ENCODE data around the gene IL7R. TPM values are rescaled to one million over a fixed set of nuclear protein-coding genes. Genes with fewer than 3 reads are reported as not detected.

Gene IL7R
- total and polyA plus RNA-seq, 8 donors, result 2.2 to 124 (median 7.5) TPM

GRCh38 chr5:35859101-35859661 lies 2.5 kb downstream of the IL7R start:
- no peaks in the 10 kb centered on the region for H3K27me3 ChIP-seq
- intact Hi-C loops (cut with DNase I; ENCODE audit: low total_unique reads), result no loop called here
- no peaks in the 10 kb centered on the region for H3K4me1 ChIP-seq
- H3K27ac ChIP-seq, result peak overlapping the region in 4 of 5 donors; percentile 0 to 26 (median 12)
- no peaks in the 10 kb centered on the region for H3K9me3 ChIP-seq
- H3K4me3 ChIP-seq, result peak overlapping the region in 3 of 4 donors; percentile 14 to 16 (median 16)
- no peak for TF ChIP-seq POLR2AphosphoS5 (IDR thresholded peaks at IDR 0.05)
- no peak for TF ChIP-seq EP300 (IDR thresholded peaks at IDR 0.05)
- no peak for TF ChIP-seq POLR2A (IDR thresholded peaks at IDR 0.05)
- TF ChIP-seq CTCF (IDR thresholded peaks at IDR 0.05), result no peak
- H3K36me3 ChIP-seq, result no peaks in the 10 kb centered on the region
- WGBS, 5 donors, result 50 to 56% (median 53%) methylated on average over 3 of the region's 3 CpGs
- peak in 1 of 2 donors; percentile 8 for DNase-seq

- WGBS, 5 donors, result 82 to 100% (median 94%) methylated on average over 1 of the region's 1 CpG
- Histone ChIP-seq H3K4me1 (no peaks in the 10 kb centered on the region), H3K27ac (no peak overlapping the region), H3K36me3 (no peaks in the 10 kb centered on the region), H3K4me3 (peak overlapping the region in 3 of 4 donors; percentile 1 to 14 (median 5)), H3K27me3 (no peaks in the 10 kb centered on the region), H3K9me3 (no peaks in the 10 kb centered on the region)
- intact Hi-C loops (cut with DNase I; ENCODE audit: low total_unique reads), result no loop called here
- DNase-seq, result no peak
- TF ChIP-seq POLR2AphosphoS5 (IDR thresholded peaks at IDR 0.05) (no peak), CTCF (IDR thresholded peaks at IDR 0.05) (no peak), EP300 (IDR thresholded peaks at IDR 0.05) (no peak), POLR2A (IDR thresholded peaks at IDR 0.05) (no peak)
Measured at GRCh38 chr5:35860686-35861085, 4.0 kb downstream of the IL7R start.

DNA sequence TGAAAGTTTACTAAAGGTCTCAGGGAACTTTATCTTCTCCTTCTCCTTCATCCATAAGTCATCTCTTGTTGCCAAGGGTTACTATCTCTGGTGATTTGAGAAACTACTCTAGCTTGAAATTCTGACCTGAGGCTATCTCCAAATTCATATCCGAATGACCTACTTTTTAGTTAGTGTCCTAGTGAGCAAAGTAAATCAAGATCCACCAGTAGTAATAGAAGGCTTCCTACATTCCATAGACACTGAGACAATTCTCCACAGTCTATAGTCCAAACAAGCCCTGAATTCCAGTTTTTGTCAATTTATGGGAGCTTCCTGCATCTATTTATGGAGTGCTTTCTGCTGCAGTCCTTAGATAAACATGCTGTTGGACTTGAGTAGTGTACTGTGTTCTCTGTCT lies 5.0 kb downstream of the IL7R start:
- no peak for DNase-seq
- Histone ChIP-seq H3K4me3 (peak overlapping the region in 1 of 4 donors; percentile 0), H3K27me3 (no peaks in the 10 kb centered on the region), H3K27ac (no peak overlapping the region), H3K4me1 (no peaks in the 10 kb centered on the region), H3K36me3 (no peaks in the 10 kb centered on the region), H3K9me3 (no peaks in the 10 kb centered on the region)
- WGBS, 5 donors, result 71 to 80% (median 75%) methylated on average over 1 of the region's 1 CpG
- no peak for TF ChIP-seq CTCF (IDR thresholded peaks at IDR 0.05)
- no peak for TF ChIP-seq EP300 (IDR thresholded peaks at IDR 0.05)
- TF ChIP-seq POLR2AphosphoS5 (IDR thresholded peaks at IDR 0.05), result no peak
- TF ChIP-seq POLR2A (IDR thresholded peaks at IDR 0.05), result no peak
- intact Hi-C loops (cut with DNase I; ENCODE audit: low total_unique reads), result no loop called here

- WGBS, 5 donors, result 67 to 73% (median 69%) methylated on average over 2 of the region's 2 CpGs
- peak overlapping the region in 1 of 4 donors; percentile 0 for H3K4me3 ChIP-seq
Measured at GRCh38 chr5:35862126-35862525, 5.4 kb downstream of the IL7R start.

More at GRCh38 chr5:35862126-35862525, 5.4 kb downstream of the IL7R start:
- no peak for DNase-seq
- TF ChIP-seq CTCF (IDR thresholded peaks at IDR 0.05), result no peak
- TF ChIP-seq POLR2AphosphoS5 (IDR thresholded peaks at IDR 0.05), result no peak
- no peak for TF ChIP-seq POLR2A (IDR thresholded peaks at IDR 0.05)
- no peak for TF ChIP-seq EP300 (IDR thresholded peaks at IDR 0.05)
- intact Hi-C loops (cut with DNase I; ENCODE audit: low total_unique reads), result no loop called here
- H3K27me3 ChIP-seq, result no peaks in the 10 kb centered on the region
- no peaks in the 10 kb centered on the region for H3K9me3 ChIP-seq
- H3K4me1 ChIP-seq, result no peaks in the 10 kb centered on the region
- no peaks in the 10 kb centered on the region for H3K36me3 ChIP-seq
- no peak overlapping the region for H3K27ac ChIP-seq
